H1 (cell line): ENCODE results near the gene FAM241A. TPM values are rescaled to one million over a fixed set of nuclear protein-coding genes. Genes with fewer than 3 reads are reported as not detected.

Source experiments
- BACH1 ChIP-seq: IDR thresholded peaks from 2 replicates; pipeline ENCODE4 v1.6.1; 2012; ENCODE audit warnings: low read length, improper control_type of control experiment
- CEBPB ChIP-seq: IDR thresholded peaks from 2 replicates; pipeline ENCODE4 v1.6.1; 2012; ENCODE audit warnings: low read depth, low read length
- CHD7 ChIP-seq: fragments of 300-600 bp; sonication (generic); IDR thresholded peaks from 2 replicates; pipeline ENCODE4 v1.7.1; 2012; ENCODE audit warnings: low read length, moderate library complexity, mild to moderate bottlenecking, inconsistent platforms; ENCODE audit not compliant: insufficient replicate concordance
- E2F6 ChIP-seq: IDR thresholded peaks from 2 replicates; pipeline ENCODE4 v1.6.1; 2012; ENCODE audit warnings: inconsistent platforms
- HDAC6 ChIP-seq: IDR thresholded peaks from one replicate; pipeline ENCODE4 v1.7.1; 2012; ENCODE audit warnings: low read depth, mild to moderate bottlenecking, inconsistent platforms, low read length, moderate library complexity
- POLR2AphosphoS5 ChIP-seq: IDR thresholded peaks from 2 replicates; pipeline ENCODE4 v1.6.1; 2011; ENCODE audit warnings: low read depth, low read length
- RFX5 ChIP-seq: IDR thresholded peaks from 2 replicates; pipeline ENCODE4 v1.6.1; 2011; ENCODE audit warnings: low read depth, low read length, improper control_type of control experiment, borderline replicate concordance
- RXRA ChIP-seq: IDR thresholded peaks from 2 replicates; pipeline ENCODE4 v1.6.1; 2011; ENCODE audit warnings: low read depth, mild to moderate bottlenecking, low read length, moderate library complexity; ENCODE audit not compliant: insufficient read depth
- polyA plus RNA-seq, 7 experiments: library from polyadenylated mRNA; depleted of rRNA in 3 of 7; stranded (reverse) in 5 of 7; unstranded in 2 of 7; fragments of >200 nt in 5 of 7; fragments of 200-250 nt in 2 of 7; gene quantifications; 1 replicate in 5 of 7; 2 replicates in 1 of 7; 4 replicates in 1 of 7; pipeline versions ENCODE4 v1.2.1 to v1.2.3, GENCODE V29; 2011 to 2013; ENCODE audit warnings: missing spikeins in 2 of 7, mixed read lengths in 2 of 7
- total RNA-seq: library from RNA; stranded (reverse); fragmentation: NEBNext Ultra II Directional; extraction: Animal tissue kit (Norgen Biotek cat#: 25700); gene quantifications from 2 replicates; pipeline ENCODE4 v1.2.1, GENCODE V29; 2021

The FAM241A gene
- total and polyA plus RNA-seq, 2 of the 8 experiments (the other 6 are each of a cell fraction or from before 2014, with no cell fraction given), result 0.20 to 0.73 TPM

- TF ChIP-seq CHD7 (no peak), CEBPB (no peak), E2F6 (no peak), POLR2AphosphoS5 (no peak), RXRA (no peak), RFX5 (no peak), HDAC6 (no peak), BACH1 (no peak)
Measured at GRCh38 chr4:112168719-112169500, 23.7 kb downstream of the FAM241A start (continued).
